Uterine smooth muscle cell (primary cell): ENCODE measurements around the gene ZFY. TPM values are rescaled to one million over a fixed set of nuclear protein-coding genes. Genes with fewer than 3 reads are reported as not detected.

Experiments
- total RNA-seq: library from RNA; depleted of rRNA; stranded (reverse); fragments of >200 nt; gene quantifications from 2 replicates; pipeline ENCODE4 v1.2.3, GENCODE V29; 2014

ZFY gene
- total RNA-seq, result not detected in 2 replicates

DNA sequence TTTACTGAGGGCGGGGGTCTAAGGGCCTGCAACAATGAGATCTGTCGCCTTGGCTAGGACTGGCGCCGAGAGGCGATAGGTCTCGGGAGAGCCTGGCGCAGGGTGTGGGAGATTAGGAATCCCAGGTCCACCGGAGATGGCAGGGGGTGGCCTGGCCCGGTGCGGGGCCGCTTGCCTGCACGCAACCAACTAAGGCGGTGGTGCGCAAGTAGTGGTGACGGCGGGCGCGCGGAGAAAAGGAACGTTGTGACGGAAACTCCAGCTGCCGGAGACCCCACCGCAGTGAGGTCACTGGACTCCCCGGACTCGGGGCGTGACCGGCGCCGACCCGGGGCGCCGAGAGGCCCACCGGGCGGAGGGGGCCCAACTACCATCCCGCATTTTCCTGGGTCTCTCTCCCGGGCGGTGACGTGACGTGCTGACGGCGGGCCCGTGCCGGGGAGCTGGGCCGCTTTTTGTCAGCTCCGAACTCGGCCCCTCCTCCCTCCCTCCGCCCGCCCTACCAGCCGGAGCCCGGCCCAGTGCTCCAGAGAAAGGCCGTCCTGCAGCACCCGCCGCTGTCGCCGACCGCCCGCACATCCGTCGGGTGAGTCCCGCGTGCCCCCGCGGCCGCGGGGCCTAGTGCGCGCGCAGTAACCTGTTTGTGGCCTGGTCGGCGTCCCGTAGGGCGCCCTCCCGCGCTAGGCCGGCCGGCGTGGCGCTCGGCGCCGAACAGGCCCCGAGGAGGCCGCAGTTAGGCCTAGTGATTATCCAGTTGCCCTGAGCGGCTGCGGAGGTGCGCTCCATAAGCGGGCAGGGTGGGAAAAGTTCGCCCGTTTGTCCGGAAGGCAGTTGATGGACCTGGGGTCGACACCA, at the start of gene ZFY:
ZFY (plus strand) TSS at position 521 of the 855 bp plus-strand sequence. CDS start 18,556 bp downstream, outside the sequence.

Other genes with a start within 250 kb of the ZFY start
- gene SRY, start 147.7 kb upstream of the ZFY start, total RNA-seq, result not detected in 2 replicates
- gene RPS4Y1, start 93.8 kb upstream of the ZFY start, total RNA-seq, result 0.33 and 0.50 TPM in 2 replicates